B cell (primary cell): ENCODE results near the gene ZNF534. TPM values are rescaled to one million over a fixed set of nuclear protein-coding genes. Genes with fewer than 3 reads are reported as not detected.

ENCODE experiments used
- ATAC-seq: fragments of 200-7000 bp; cut with Tn5 transposase; one replicate; pipeline ENCODE4 v1.10.0; 2021; ENCODE audit warnings: low read depth, mild to moderate bottlenecking, moderate number of reproducible peaks, moderate library complexity
- CTCF ChIA-PET: fragments of 350-600 bp; sonication (Branson Sonifier 250); formaldehyde crosslinking; loops from one replicate; lab custom pipeline; 2021; ENCODE audit warnings: antibody characterized with exemption, inconsistent platforms; lab: Charles Lee
- POLR2A ChIA-PET: fragments of 350-600 bp; sonication (Branson Sonifier 250); formaldehyde crosslinking; loops from one replicate; lab custom pipeline; 2021; ENCODE audit warnings: antibody characterized with exemption; lab: Charles Lee
- DNase-seq: peaks from one replicate; pipeline ENCODE4 v3.0.0; 2013
- H2AFZ ChIP-seq: 2 replicates; pipeline ENCODE4 v1.6.1; 2012; ENCODE audit warnings: mild to moderate bottlenecking, low read depth, low read length; ENCODE audit not compliant: insufficient read depth, poor library complexity, severe bottlenecking
- H3K27ac ChIP-seq, 2 donors: 1 replicate in 1 of 2; 2 replicates in 1 of 2; pipeline ENCODE4 v1.5.1; 2012 to 2013; ENCODE audit warnings: low read length in 2 of 2, mild to moderate bottlenecking in 2 of 2, moderate library complexity in 1 of 2
- H3K27me3 ChIP-seq, 4 experiments: fragments of 200-600 bp in 1 of 4; sonication (generic) in 1 of 4; replicated peaks in 1 of 4; 1 replicate in 2 of 4; 2 replicates in 2 of 4; pipeline versions ENCODE4 v1.6.1 to v1.7.0; 2013 to 2016; ENCODE audit warnings: low read length in 3 of 4, mild to moderate bottlenecking in 2 of 4, mixed read lengths in 1 of 4, moderate library complexity in 1 of 4; ENCODE audit not compliant: insufficient read depth in 4 of 4, control insufficient read depth in 3 of 4; ENCODE audit errors: control extremely low read depth in 1 of 4
- H3K36me3 ChIP-seq, 2 experiments: replicated peaks in 1 of 2; 1 replicate in 1 of 2; 2 replicates in 1 of 2; pipeline versions ENCODE4 v1.6.1 to v1.7.1; 2013; ENCODE audit warnings: low read length in 1 of 2; ENCODE audit not compliant: insufficient read depth in 2 of 2, control insufficient read depth in 1 of 2; ENCODE audit errors: control extremely low read depth in 1 of 2, extremely low read depth in 1 of 2
- H3K4me1 ChIP-seq, 2 donors: fragments of 200-600 bp in 1 of 2; sonication (generic) in 1 of 2; 1 replicate in 1 of 2; 2 replicates in 1 of 2; pipeline versions ENCODE4 v1.5.1 to v1.6.1; 2013 to 2017; ENCODE audit warnings: low read length in 2 of 2; ENCODE audit not compliant: control insufficient read depth in 2 of 2, insufficient read depth in 2 of 2
- H3K4me2 ChIP-seq: replicated peaks from 2 replicates; pipeline ENCODE3; 2012; ENCODE audit warnings: mild to moderate bottlenecking, low read depth, low read length; ENCODE audit not compliant: poor library complexity, severe bottlenecking
- H3K4me3 ChIP-seq, 5 experiments: fragments of 200-600 bp in 1 of 5; sonication (generic) in 1 of 5; 1 replicate in 3 of 5; 2 replicates in 2 of 5; pipeline versions ENCODE4 v1.5.1 to v1.7.0; 2011 to 2016; ENCODE audit warnings: low read length in 4 of 5, mild to moderate bottlenecking in 4 of 5, low read depth in 2 of 5, control low read depth in 1 of 5, moderate library complexity in 1 of 5; ENCODE audit not compliant: insufficient read depth in 1 of 5; ENCODE audit errors: control extremely low read depth in 1 of 5, extremely low read depth in 1 of 5
- H3K79me2 ChIP-seq: fragments of 200-600 bp; sonication (generic); one replicate; pipeline ENCODE4 v1.6.0; 2016; ENCODE audit warnings: low read length; ENCODE audit not compliant: control insufficient read depth, insufficient read depth
- H3K9ac ChIP-seq: fragments of 200-600 bp; sonication (generic); 2 replicates; pipeline ENCODE4 v1.6.1; 2017; ENCODE audit warnings: mild to moderate bottlenecking, low read length, moderate library complexity
- H3K9me3 ChIP-seq, 3 donors: one replicate each; pipeline versions ENCODE4 v1.6.1 to v1.7.1; 2013; ENCODE audit warnings: low read length in 2 of 3; ENCODE audit not compliant: control insufficient read depth in 2 of 3, insufficient read depth in 1 of 3; ENCODE audit errors: control extremely low read depth in 1 of 3
- H4K20me1 ChIP-seq: 2 replicates; pipeline ENCODE4 v1.6.0; 2012; ENCODE audit warnings: mild to moderate bottlenecking, low read length; ENCODE audit not compliant: insufficient read depth, control insufficient read depth, poor library complexity, severe bottlenecking
- H3K27ac Mint-ChIP-seq: one replicate; pipeline ENCODE4 v1.8.0; 2021; ENCODE audit warnings: mixed read lengths
- H3K27me3 Mint-ChIP-seq: one replicate; pipeline ENCODE4 v1.8.0; 2021; ENCODE audit warnings: mixed read lengths
- H3K4me1 Mint-ChIP-seq: one replicate; pipeline ENCODE4 v1.8.0; 2021; ENCODE audit warnings: mixed read lengths
- H3K4me3 Mint-ChIP-seq: one replicate; pipeline ENCODE4 v1.8.0; 2021; ENCODE audit warnings: mixed read lengths
- H3K9me3 Mint-ChIP-seq: one replicate; pipeline ENCODE4 v1.8.0; 2022; ENCODE audit warnings: mixed read lengths; ENCODE audit not compliant: insufficient read depth
- EZH2 ChIP-seq: IDR thresholded peaks from 2 replicates; pipeline ENCODE4 v1.6.1; 2012; ENCODE audit warnings: borderline replicate concordance, low read depth, mild to moderate bottlenecking, moderate library complexity, low read length; ENCODE audit not compliant: insufficient read depth, poor library complexity, severe bottlenecking
- WGBS: methylation state at CpG from one replicate; pipeline ENCODE4 v1.1.5; 2013; ENCODE audit warnings: missing lambda C conversion rate; ENCODE audit not compliant: insufficient coverage; 5-methylcytosine and 5-hydroxymethylcytosine counted together
- intact Hi-C: fragments of 100-400 bp; cut with micrococcal nuclease; formaldehyde crosslinking; loops from one replicate; pipeline ENCODE4 v1.10.0; 2022
- polyA minus RNA-seq: library from RNA; depleted of rRNA, polyadenylated mRNA; stranded (reverse); fragments of >200 nt; gene quantifications from 2 replicates; pipeline ENCODE4 v1.2.3, GENCODE V29; 2012
- polyA plus RNA-seq: library from polyadenylated mRNA; depleted of rRNA; stranded (reverse); fragments of >200 nt; gene quantifications from 2 replicates; pipeline ENCODE4 v1.2.3, GENCODE V29; 2012
- total RNA-seq, 2 donors: library from RNA; stranded (reverse); fragments of 120-200 nt in 1 of 2; gene quantifications; 1 replicate in 1 of 2; 2 replicates in 1 of 2; pipeline versions ENCODE4 v1.2.3 to v1.2.4, GENCODE V29; 2013 to 2022
- TF ChIP-seq, protein P1 (sequence below): fragments of 200-600 bp; IDR thresholded peaks from one replicate; pipeline ENCODE4 v1.8.0; 2022; ENCODE audit warnings: antibody characterized with exemption, mild to moderate bottlenecking

The ZNF534 gene
- total RNA-seq (0.44 TPM in 1 of 2 replicates, not detected in the other), polyA plus RNA-seq (0.04 and 0.39 TPM in 2 replicates), polyA minus RNA-seq (not detected in 2 replicates)
- 0.26 TPM for total RNA-seq (2013)

DNA sequence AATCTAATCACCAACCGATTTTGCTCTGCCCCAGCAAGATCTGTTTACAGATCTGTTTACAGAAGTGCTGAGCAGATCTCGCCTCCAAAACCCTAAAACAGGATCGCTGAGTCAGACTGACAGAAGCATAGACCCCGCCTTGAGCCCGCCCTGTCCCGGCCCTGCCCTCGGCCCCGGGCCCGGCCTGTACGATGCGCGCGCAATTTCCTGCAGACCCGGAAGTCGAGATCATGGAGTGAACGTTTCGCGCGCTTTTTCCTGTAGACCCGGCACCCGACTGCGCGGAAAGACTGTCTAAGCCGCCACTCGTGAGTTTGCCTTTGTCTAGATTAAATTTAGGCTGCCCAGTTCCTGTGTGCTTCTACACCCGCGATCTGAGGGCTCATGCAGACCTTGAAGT lies at the start of gene ZNF534:
Gene ZNF534 (plus strand): TSS at position 212 of the 400 bp plus-strand sequence. CDS start 2,327 bp downstream, outside the sequence.
- 82% methylated on average over 27 of the region's 27 CpGs for WGBS
- H3K4me1 Mint-ChIP-seq = no peaks in the 10 kb centered on the region

DNA sequence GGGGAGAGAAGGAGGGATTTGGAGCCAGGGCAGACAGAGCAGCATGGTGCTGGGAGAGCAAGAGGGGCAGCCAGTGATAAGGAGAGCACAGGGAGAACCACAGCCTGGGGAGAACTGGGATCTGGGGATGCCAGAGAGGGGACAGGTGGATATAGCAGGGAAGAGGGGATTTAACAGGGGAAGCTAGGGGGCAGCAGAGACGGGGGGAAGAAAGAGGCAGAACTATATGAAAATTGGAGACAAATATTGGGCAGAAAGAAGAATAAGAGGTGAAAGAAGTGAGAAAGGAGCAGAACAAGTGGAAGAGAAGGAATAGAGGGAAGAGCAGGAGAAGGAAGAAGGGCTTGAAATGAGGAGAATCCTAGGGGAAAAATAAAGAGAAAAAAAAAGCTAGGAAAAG lies 37.8 kb upstream of the ZNF534 start:
- ATAC-seq (no peak), DNase-seq (no peak)
- Mint-ChIP-seq H3K4me3 (no peak overlapping the region), H3K27ac (no peak overlapping the region), H3K4me1 (no peaks in the 10 kb centered on the region), H3K9me3 (peaks cover 23% of the 10 kb centered on the region), H3K27me3 (no peaks in the 10 kb centered on the region)
- H3K4me3 ChIP-seq = no peak overlapping the region
- ChIA-PET POLR2A (no interaction called here), CTCF (no interaction called here)
- no peaks in the 10 kb centered on the region for H4K20me1 ChIP-seq
- no peaks in the 10 kb centered on the region for H3K79me2 ChIP-seq
- TF ChIP-seq, protein P1, sequence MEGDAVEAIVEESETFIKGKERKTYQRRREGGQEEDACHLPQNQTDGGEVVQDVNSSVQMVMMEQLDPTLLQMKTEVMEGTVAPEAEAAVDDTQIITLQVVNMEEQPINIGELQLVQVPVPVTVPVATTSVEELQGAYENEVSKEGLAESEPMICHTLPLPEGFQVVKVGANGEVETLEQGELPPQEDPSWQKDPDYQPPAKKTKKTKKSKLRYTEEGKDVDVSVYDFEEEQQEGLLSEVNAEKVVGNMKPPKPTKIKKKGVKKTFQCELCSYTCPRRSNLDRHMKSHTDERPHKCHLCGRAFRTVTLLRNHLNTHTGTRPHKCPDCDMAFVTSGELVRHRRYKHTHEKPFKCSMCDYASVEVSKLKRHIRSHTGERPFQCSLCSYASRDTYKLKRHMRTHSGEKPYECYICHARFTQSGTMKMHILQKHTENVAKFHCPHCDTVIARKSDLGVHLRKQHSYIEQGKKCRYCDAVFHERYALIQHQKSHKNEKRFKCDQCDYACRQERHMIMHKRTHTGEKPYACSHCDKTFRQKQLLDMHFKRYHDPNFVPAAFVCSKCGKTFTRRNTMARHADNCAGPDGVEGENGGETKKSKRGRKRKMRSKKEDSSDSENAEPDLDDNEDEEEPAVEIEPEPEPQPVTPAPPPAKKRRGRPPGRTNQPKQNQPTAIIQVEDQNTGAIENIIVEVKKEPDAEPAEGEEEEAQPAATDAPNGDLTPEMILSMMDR = no peak
- no peak for TF ChIP-seq EZH2
- no peak overlapping the region for H3K9ac ChIP-seq
- H3K4me2 ChIP-seq = no peak overlapping the region
- H2AFZ ChIP-seq = no peak overlapping the region
- peaks cover 6 to 84% (median 57%) of the 10 kb centered on the region in 3 donors for H3K9me3 ChIP-seq
- H3K4me1 ChIP-seq = no peaks in the 10 kb centered on the region
- H3K27me3 ChIP-seq = no peaks in the 10 kb centered on the region
- WGBS = 50% methylated on average over 1 of the region's 1 CpG
- intact Hi-C loops = no loop called here
- no peak overlapping the region for H3K27ac ChIP-seq
- H3K36me3 ChIP-seq = peaks cover 2 to 4% of the 10 kb centered on the region in 2 experiments

More for the DNA sequence above, at the start of gene ZNF534:
- no peaks in the 10 kb centered on the region for H3K27me3 ChIP-seq
- no peaks in the 10 kb centered on the region for H3K4me1 ChIP-seq
- peaks cover 0 to 82% (median 21%) of the 10 kb centered on the region in 3 donors for H3K9me3 ChIP-seq
- DNase-seq = no peak
- peaks cover 15% of the 10 kb centered on the region for H3K9me3 Mint-ChIP-seq
- no peak within 1 kb of the TSS for H3K4me3 ChIP-seq
- no peak within 1 kb of the TSS for H3K27ac ChIP-seq
- H3K4me3 Mint-ChIP-seq = no peak within 1 kb of the TSS
- H3K9ac ChIP-seq = no peak within 1 kb of the TSS
- TF ChIP-seq, protein P1 = no peak
- TF ChIP-seq EZH2 = no peak
- no peaks in the 10 kb centered on the region for H3K79me2 ChIP-seq
- ChIA-PET CTCF (no interaction called here), POLR2A (no interaction called here)
- no peak within 1 kb of the TSS for H3K4me2 ChIP-seq
- no peak for ATAC-seq
- no peaks in the 10 kb centered on the region for H4K20me1 ChIP-seq
- H3K27me3 Mint-ChIP-seq = no peaks in the 10 kb centered on the region
- intact Hi-C loops = no loop called here
- no peak within 1 kb of the TSS for H2AFZ ChIP-seq
- H3K36me3 ChIP-seq = no peaks in the 10 kb centered on the region
- no peak within 1 kb of the TSS for H3K27ac Mint-ChIP-seq
